Measurements from ENCODE around the gene CD8B.
"Not testable (repeated sequence)": the region's sequence is repeated elsewhere in the genome, so short reads cannot be mapped to it uniquely, and the experiment has no call there.

The CD8B gene

GRCh38 chr2:86835548-86835889 lies 26.2 kb downstream of the CD8B start:
- DNase-seq: not testable (repeated sequence)

GRCh38 chr2:86833315-86833714 lies 28.4 kb downstream of the CD8B start:
- DNase-seq: no peak

GRCh38 chr2:86832334-86833096 lies 29.2 kb downstream of the CD8B start:
- no peak for DNase-seq

GRCh38 chr2:86831537-86831936 lies 30.1 kb downstream of the CD8B start:
- DNase-seq: no peak

GRCh38 chr2:86826951-86827350 lies 34.7 kb downstream of the CD8B start:
- no peak for DNase-seq

- DNase-seq: no peak
Measured at GRCh38 chr2:86825693-86826381, 35.8 kb downstream of the CD8B start.

GRCh38 chr2:86825036-86825692 lies 36.5 kb downstream of the CD8B start:
- no peak for DNase-seq

- DNase-seq: no peak
Measured at GRCh38 chr2:86822668-86823345, 38.9 kb downstream of the CD8B start.

GRCh38 chr2:86821842-86822241 lies 39.8 kb downstream of the CD8B start:
- DNase-seq: no peak

GRCh38 chr2:86821306-86821705 lies 40.4 kb downstream of the CD8B start:
- no peak for DNase-seq

- DNase-seq: no peak
Measured at GRCh38 chr2:86818957-86819356, 42.7 kb downstream of the CD8B start.

- DNase-seq: no peak
Measured at GRCh38 chr2:86818114-86818801, 43.4 kb downstream of the CD8B start.

GRCh38 chr2:86815611-86816010 lies 46.1 kb downstream of the CD8B start:
- DNase-seq: no peak

GRCh38 chr2:86809481-86810121 lies 52.1 kb downstream of the CD8B start:
- DNase-seq: no peak

- DNase-seq: peak; percentile 84
Measured at GRCh38 chr2:86808315-86809161, 53.1 kb downstream of the CD8B start.

- DNase-seq: no peak
Measured at GRCh38 chr2:86807468-86808275, 54.0 kb downstream of the CD8B start.

GRCh38 chr2:86807133-86807467 lies 54.6 kb downstream of the CD8B start:
- no peak for DNase-seq

- DNase-seq: no peak
Measured at GRCh38 chr2:86806059-86806857, 55.4 kb downstream of the CD8B start.

GRCh38 chr2:86800856-86801567 lies 60.7 kb downstream of the CD8B start:
- DNase-seq: no peak

Measured in activated CD4-positive, alpha-beta T cell treated with anti-CD3 and anti-CD28 coated beads for 1 hour (primary cell).